Measurements from ENCODE around the gene CRHR1. TPM values are rescaled to one million over a fixed set of nuclear protein-coding genes. Genes with fewer than 3 reads are reported as not detected.
A peak's percentile ranks its signal among the peaks of the same experiment; 100 is the strongest.

Gene CRHR1
- total RNA-seq, 2 donors from 2014 or later = not detected

DNA sequence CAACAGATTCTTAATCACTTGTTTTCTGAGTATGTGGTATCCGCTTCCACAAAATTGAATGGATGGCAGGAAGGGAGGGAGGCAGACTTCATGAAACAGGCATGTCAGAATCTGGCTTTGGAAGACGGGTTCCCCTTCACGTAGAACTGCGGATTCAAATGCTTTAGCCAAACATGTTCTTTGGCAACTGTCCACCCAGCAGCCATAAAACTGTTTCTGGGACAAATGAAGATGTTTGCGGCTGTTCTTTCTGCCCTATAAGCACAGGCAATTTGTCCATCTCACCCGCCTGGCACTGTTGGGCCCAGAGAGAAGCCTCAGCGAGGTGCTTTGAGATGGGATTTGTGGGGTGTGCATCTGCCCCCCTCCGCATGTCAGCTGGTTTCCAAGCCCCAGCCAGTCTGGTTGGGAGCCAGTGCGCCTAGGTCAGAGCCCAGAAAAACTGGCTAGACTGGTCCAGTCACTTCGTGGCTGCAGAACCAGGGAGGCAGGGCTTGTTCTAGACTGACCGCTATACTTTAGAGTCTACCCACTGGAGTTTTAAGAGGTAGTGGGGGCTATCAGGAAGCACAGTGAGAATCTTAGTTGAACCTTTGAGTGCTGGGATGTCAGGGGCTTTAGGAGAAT, 6.3 kb downstream of the CRHR1 start:
- no peak for TF ChIP-seq POLR2A (IDR thresholded peaks at IDR 0.05)
- TF ChIP-seq, protein P1, sequence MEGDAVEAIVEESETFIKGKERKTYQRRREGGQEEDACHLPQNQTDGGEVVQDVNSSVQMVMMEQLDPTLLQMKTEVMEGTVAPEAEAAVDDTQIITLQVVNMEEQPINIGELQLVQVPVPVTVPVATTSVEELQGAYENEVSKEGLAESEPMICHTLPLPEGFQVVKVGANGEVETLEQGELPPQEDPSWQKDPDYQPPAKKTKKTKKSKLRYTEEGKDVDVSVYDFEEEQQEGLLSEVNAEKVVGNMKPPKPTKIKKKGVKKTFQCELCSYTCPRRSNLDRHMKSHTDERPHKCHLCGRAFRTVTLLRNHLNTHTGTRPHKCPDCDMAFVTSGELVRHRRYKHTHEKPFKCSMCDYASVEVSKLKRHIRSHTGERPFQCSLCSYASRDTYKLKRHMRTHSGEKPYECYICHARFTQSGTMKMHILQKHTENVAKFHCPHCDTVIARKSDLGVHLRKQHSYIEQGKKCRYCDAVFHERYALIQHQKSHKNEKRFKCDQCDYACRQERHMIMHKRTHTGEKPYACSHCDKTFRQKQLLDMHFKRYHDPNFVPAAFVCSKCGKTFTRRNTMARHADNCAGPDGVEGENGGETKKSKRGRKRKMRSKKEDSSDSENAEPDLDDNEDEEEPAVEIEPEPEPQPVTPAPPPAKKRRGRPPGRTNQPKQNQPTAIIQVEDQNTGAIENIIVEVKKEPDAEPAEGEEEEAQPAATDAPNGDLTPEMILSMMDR (IDR thresholded peaks at IDR 0.05) = no peak
- peaks cover 0 to 11% of the 10 kb centered on the region in 2 donors for H3K27me3 ChIP-seq
- no peak overlapping the region for H3K27ac ChIP-seq
- no peaks in the 10 kb centered on the region for H3K36me3 ChIP-seq (replicated peaks in 1 of 2; ENCODE audit: insufficient read depth in 1 of 2, low read depth in 2 of 2)
- no peaks in the 10 kb centered on the region for H3K9me3 ChIP-seq
- peak; percentile 47 for ATAC-seq
- no peak overlapping the region for H3K4me3 ChIP-seq
- DNase-seq = peak; percentile 10 to 48 (median 40)
- WGBS, 2 donors = 21 to 38% methylated on average over 11 of the region's 11 CpGs
- intact Hi-C loops (cut with DNase I) = no loop called here
- H3K4me1 ChIP-seq = peaks cover 26% of the 10 kb centered on the region

DNA sequence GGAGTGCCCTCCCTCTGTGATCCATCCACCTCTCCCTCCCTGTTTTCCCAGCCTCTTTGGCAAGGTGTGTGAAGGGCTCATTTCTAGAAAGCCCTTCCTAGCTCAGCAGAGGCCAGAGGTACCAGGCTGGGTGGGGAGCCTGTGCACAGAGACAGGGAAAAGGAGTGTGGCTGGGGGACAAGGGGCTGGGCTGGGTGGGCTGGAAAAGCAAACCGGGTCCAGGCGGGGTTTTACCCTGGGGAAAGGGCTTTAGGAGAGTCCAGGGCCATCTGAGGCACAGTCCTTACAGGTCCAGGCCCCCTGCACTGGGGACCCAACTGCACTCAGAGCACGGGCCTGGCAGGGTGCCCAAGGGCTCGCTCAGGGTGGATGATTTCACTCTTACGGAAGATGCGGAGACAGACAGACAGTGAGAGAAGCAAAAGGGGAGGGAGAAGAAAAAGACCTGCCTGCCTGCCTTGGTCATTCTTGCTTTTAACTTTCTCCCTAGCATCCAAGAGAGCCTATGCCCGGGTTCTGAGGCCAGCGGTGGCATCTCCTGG, 7.0 kb downstream of the CRHR1 start:
- ATAC-seq (no peak), DNase-seq (no peak)
- no peak for TF ChIP-seq POLR2A (IDR thresholded peaks at IDR 0.05)
- TF ChIP-seq, protein P1 (IDR thresholded peaks at IDR 0.05) = no peak
- Histone ChIP-seq H3K4me1 (peaks cover 23% of the 10 kb centered on the region), H3K27me3 (peaks cover 0 to 8% of the 10 kb centered on the region in 2 donors), H3K9me3 (no peaks in the 10 kb centered on the region), H3K27ac (no peak overlapping the region), H3K36me3 (replicated peaks in 1 of 2; ENCODE audit: insufficient read depth in 1 of 2, low read depth in 2 of 2) (no peaks in the 10 kb centered on the region), H3K4me3 (no peak overlapping the region)
- intact Hi-C loops (cut with DNase I) = no loop called here
- 30 to 54% methylated on average over 5 to 8 of the region's 8 CpGs for WGBS, 2 donors

DNA sequence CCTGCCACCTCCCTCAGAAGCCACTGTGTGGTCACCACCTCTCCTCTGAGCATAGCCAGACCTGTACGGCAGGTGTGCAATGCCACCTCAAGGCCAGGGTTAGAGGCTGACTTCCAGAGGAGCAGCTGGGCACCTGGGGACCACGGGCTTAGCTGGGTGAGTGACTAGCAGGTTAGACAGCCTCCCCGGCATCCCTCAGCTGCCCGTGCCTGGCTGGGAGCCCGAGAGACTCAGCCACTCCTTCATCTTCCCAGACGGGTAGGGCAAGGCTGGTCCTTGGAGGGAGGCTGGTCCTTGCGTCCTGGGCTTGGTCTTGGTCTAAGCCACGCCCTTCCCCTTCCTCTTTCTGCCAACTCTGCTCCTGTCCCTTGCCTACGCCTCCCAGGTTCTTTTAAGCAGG, 7.8 kb downstream of the CRHR1 start:
- WGBS, 2 donors = 23% methylated on average over 6 to 9 of the region's 9 CpGs
- peak; percentile 27 to 53 (median 40) for DNase-seq
- Histone ChIP-seq H3K27ac (no peak overlapping the region), H3K36me3 (replicated peaks in 1 of 2; ENCODE audit: insufficient read depth in 1 of 2, low read depth in 2 of 2) (no peaks in the 10 kb centered on the region), H3K27me3 (peaks cover 0 to 13% of the 10 kb centered on the region in 2 donors), H3K4me1 (peaks cover 23% of the 10 kb centered on the region), H3K9me3 (no peaks in the 10 kb centered on the region), H3K4me3 (no peak overlapping the region)
- ATAC-seq = peak; percentile 49
- intact Hi-C loops (cut with DNase I) = no loop called here
- TF ChIP-seq, protein P1 (IDR thresholded peaks at IDR 0.05) = no peak
- no peak for TF ChIP-seq POLR2A (IDR thresholded peaks at IDR 0.05)

DNA sequence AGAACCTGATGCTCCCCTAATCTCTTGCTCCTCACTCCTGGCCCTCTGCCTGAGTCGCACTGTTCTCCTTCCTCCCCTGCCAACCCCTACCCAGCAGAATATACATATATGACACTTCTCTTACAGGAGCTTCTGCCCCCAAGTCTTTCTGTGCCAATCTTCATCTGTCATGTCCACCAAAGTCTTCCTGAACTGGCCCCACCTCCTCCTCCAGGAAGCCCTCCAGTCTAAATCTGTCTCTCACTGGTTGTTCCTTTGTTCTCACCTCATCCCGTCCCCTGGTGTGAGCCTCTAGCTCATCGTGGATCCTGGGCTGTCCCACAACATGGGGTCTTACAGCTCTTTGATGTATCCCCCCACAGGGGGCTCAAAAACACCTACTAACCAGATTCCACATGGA, 8.3 kb downstream of the CRHR1 start:
- H3K9me3 ChIP-seq = no peaks in the 10 kb centered on the region
- H3K4me1 ChIP-seq = peaks cover 23% of the 10 kb centered on the region
- H3K27me3 ChIP-seq = peaks cover 0 to 13% of the 10 kb centered on the region in 2 donors
- DNase-seq (no peak), ATAC-seq (no peak)
- H3K4me3 ChIP-seq = no peak overlapping the region
- WGBS, 2 donors = 50 to 52% methylated on average over 3 of the region's 3 CpGs
- TF ChIP-seq POLR2A (IDR thresholded peaks at IDR 0.05) = no peak
- TF ChIP-seq, protein P1 (IDR thresholded peaks at IDR 0.05) = no peak
- H3K27ac ChIP-seq = no peak overlapping the region
- no peaks in the 10 kb centered on the region for H3K36me3 ChIP-seq (replicated peaks in 1 of 2; ENCODE audit: insufficient read depth in 1 of 2, low read depth in 2 of 2)
- intact Hi-C loops (cut with DNase I) = no loop called here

Data from body of pancreas (tissue), 4 donors.